Measurements from ENCODE around the gene KLHL20. TPM values are rescaled to one million over a fixed set of nuclear protein-coding genes. Genes with fewer than 3 reads are reported as not detected.
"Not testable (repeated sequence)": the region's sequence is repeated elsewhere in the genome, so short reads cannot be mapped to it uniquely, and the experiment has no call there.

The KLHL20 gene
- total RNA-seq, 1 donor from 2014 or later: 22.8 TPM

GRCh38 chr1:173688300-173688699 lies 26.5 kb upstream of the KLHL20 start:
- TF ChIP-seq CTCF (conservative IDR thresholded peaks at IDR 0.05): no peak
- H3K36me3 Mint-ChIP-seq: no peaks in the 10 kb centered on the region
- no peak overlapping the region for H3K4me3 Mint-ChIP-seq
- peaks cover 9% of the 10 kb centered on the region for H3K4me1 Mint-ChIP-seq (ENCODE audit: unreplicated experiment)
- H3K9me3 Mint-ChIP-seq: no peaks in the 10 kb centered on the region
- H3K27ac Mint-ChIP-seq: no peak overlapping the region
- H3K27me3 Mint-ChIP-seq: peaks cover 14% of the 10 kb centered on the region
- no peak for DNase-seq (ENCODE audit: extremely low spot score, unreplicated experiment)

GRCh38 chr1:173693238-173693637 lies 21.5 kb upstream of the KLHL20 start:
- Mint-ChIP-seq H3K4me1 (ENCODE audit: unreplicated experiment) (no peaks in the 10 kb centered on the region), H3K27ac (no peak overlapping the region), H3K36me3 (no peaks in the 10 kb centered on the region), H3K27me3 (peaks cover 13% of the 10 kb centered on the region), H3K9me3 (no peaks in the 10 kb centered on the region), H3K4me3 (no peak overlapping the region)
- no peak for TF ChIP-seq CTCF (conservative IDR thresholded peaks at IDR 0.05)
- DNase-seq (ENCODE audit: extremely low spot score, unreplicated experiment): no peak

GRCh38 chr1:173701299-173701698 lies 13.5 kb upstream of the KLHL20 start:
- H3K4me3 Mint-ChIP-seq; H3K27ac Mint-ChIP-seq; H3K36me3 Mint-ChIP-seq; H3K4me1 Mint-ChIP-seq (ENCODE audit: unreplicated experiment); DNase-seq (ENCODE audit: extremely low spot score, unreplicated experiment); H3K9me3 Mint-ChIP-seq: not testable (repeated sequence)
- peaks cover 11% of the 10 kb centered on the region for H3K27me3 Mint-ChIP-seq

GRCh38 chr1:173702736-173703135 lies 12.0 kb upstream of the KLHL20 start:
- no peak for DNase-seq (ENCODE audit: extremely low spot score, unreplicated experiment)
- Mint-ChIP-seq H3K27me3 (peaks cover 16% of the 10 kb centered on the region), H3K4me1 (ENCODE audit: unreplicated experiment) (no peaks in the 10 kb centered on the region), H3K27ac (no peak overlapping the region), H3K4me3 (no peak overlapping the region), H3K9me3 (no peaks in the 10 kb centered on the region), H3K36me3 (no peaks in the 10 kb centered on the region)
- TF ChIP-seq CTCF (conservative IDR thresholded peaks at IDR 0.05): no peak

GRCh38 chr1:173705117-173705516 lies 9.7 kb upstream of the KLHL20 start:
- Mint-ChIP-seq H3K27ac (no peak overlapping the region), H3K27me3 (peaks cover 30% of the 10 kb centered on the region), H3K4me3 (no peak overlapping the region), H3K4me1 (ENCODE audit: unreplicated experiment) (no peaks in the 10 kb centered on the region), H3K9me3 (no peaks in the 10 kb centered on the region), H3K36me3 (no peaks in the 10 kb centered on the region)
- no peak for DNase-seq (ENCODE audit: extremely low spot score, unreplicated experiment)
- no peak for TF ChIP-seq CTCF (conservative IDR thresholded peaks at IDR 0.05)

- H3K27ac Mint-ChIP-seq: no peak overlapping the region
- TF ChIP-seq CTCF (conservative IDR thresholded peaks at IDR 0.05): no peak
- H3K9me3 Mint-ChIP-seq: no peaks in the 10 kb centered on the region
- H3K36me3 Mint-ChIP-seq: no peaks in the 10 kb centered on the region
- no peaks in the 10 kb centered on the region for H3K4me1 Mint-ChIP-seq (ENCODE audit: unreplicated experiment)
- no peak for DNase-seq (ENCODE audit: extremely low spot score, unreplicated experiment)
- H3K27me3 Mint-ChIP-seq: peaks cover 47% of the 10 kb centered on the region
- H3K4me3 Mint-ChIP-seq: no peak overlapping the region
These were observed 6.0 kb upstream of the KLHL20 start for GRCh38 chr1:173708787-173709186.

Measured in type B pancreatic cell (in vitro differentiated cells).